Activated CD8-positive, alpha-beta T cell treated with anti-CD3 and anti-CD28 coated beads for 36 hours (primary cell): ENCODE results near the gene PPEF2. TPM values are rescaled to one million over a fixed set of nuclear protein-coding genes. Genes with fewer than 3 reads are reported as not detected.

Experiments used
- ATAC-seq: fragments of 200-7000 bp; cut with Tn5 transposase; one replicate; pipeline ENCODE4 v1.10.0; 2021; ENCODE audit warnings: mild to moderate bottlenecking, moderate library complexity
- CTCF ChIA-PET: fragments of 350-600 bp; sonication (Branson Sonifier 250); formaldehyde crosslinking; loops from one replicate; lab custom pipeline; 2021; ENCODE audit warnings: antibody characterized with exemption; lab: Charles Lee
- POLR2A ChIA-PET: fragments of 350-600 bp; sonication (Branson Sonifier 250); formaldehyde crosslinking; loops from one replicate; lab custom pipeline; 2021; ENCODE audit warnings: antibody characterized with exemption; lab: Charles Lee
- DNase-seq: peaks from one replicate; pipeline ENCODE4 v3.0.0-alpha.2; 2020
- H3K27ac Mint-ChIP-seq: one replicate; pipeline ENCODE4 v1.8.0; 2021; ENCODE audit warnings: mild to moderate bottlenecking, mixed read lengths
- H3K27me3 Mint-ChIP-seq: one replicate; pipeline ENCODE4 v1.8.0; 2021; ENCODE audit warnings: mixed read lengths
- H3K36me3 Mint-ChIP-seq: one replicate; pipeline ENCODE4 v1.8.0; 2021; ENCODE audit warnings: low read depth, mixed read lengths
- H3K4me1 Mint-ChIP-seq: one replicate; pipeline ENCODE4 v1.8.0; 2021; ENCODE audit warnings: low read depth, mixed read lengths
- H3K4me3 Mint-ChIP-seq: one replicate; pipeline ENCODE4 v1.8.0; 2021; ENCODE audit warnings: mild to moderate bottlenecking, moderate library complexity, mixed read lengths
- H3K9me3 Mint-ChIP-seq: one replicate; pipeline ENCODE4 v1.8.0; 2021; ENCODE audit warnings: mixed read lengths
- intact Hi-C: fragments of 100-400 bp; cut with micrococcal nuclease; formaldehyde crosslinking; loops from one replicate; pipeline ENCODE4 v1.10.0; 2022
- total RNA-seq, 2 experiments: library from RNA; stranded (reverse); gene quantifications; one replicate each; pipeline ENCODE4 v1.2.3, GENCODE V29; 2021
- TF ChIP-seq, protein P1 (sequence below): fragments of 200-600 bp; IDR thresholded peaks from one replicate; pipeline ENCODE4 v1.8.0; 2022; ENCODE audit warnings: antibody characterized with exemption, mild to moderate bottlenecking

The PPEF2 gene
- total RNA-seq, 2 experiments from 2014 or later: 0.11 to 0.25 TPM

DNA sequence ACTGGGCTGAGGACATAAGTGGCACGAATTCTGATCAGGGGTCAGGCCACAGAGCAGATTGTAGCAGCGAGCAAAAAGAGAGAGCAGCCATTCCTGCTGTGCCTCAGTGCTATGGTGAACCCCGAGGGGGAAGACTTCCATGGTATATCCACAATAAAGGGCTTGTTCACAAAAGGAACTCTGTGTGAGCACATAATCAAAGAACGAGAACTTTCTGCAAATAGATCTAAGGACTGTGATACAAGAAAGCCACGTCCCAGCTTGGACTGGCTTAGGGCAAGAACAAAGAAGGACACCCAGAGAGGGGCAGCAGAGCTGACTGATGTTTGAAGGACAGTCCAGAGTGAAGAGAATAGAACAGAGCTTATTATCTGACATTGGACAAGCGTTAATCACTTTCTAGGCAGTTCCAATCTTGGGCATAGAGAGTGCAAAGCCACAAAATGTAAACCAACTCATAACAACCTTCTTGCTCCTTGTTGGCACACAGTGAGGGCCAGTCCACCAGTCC, 24.0 kb downstream of the PPEF2 start:
- TF ChIP-seq, protein P1, sequence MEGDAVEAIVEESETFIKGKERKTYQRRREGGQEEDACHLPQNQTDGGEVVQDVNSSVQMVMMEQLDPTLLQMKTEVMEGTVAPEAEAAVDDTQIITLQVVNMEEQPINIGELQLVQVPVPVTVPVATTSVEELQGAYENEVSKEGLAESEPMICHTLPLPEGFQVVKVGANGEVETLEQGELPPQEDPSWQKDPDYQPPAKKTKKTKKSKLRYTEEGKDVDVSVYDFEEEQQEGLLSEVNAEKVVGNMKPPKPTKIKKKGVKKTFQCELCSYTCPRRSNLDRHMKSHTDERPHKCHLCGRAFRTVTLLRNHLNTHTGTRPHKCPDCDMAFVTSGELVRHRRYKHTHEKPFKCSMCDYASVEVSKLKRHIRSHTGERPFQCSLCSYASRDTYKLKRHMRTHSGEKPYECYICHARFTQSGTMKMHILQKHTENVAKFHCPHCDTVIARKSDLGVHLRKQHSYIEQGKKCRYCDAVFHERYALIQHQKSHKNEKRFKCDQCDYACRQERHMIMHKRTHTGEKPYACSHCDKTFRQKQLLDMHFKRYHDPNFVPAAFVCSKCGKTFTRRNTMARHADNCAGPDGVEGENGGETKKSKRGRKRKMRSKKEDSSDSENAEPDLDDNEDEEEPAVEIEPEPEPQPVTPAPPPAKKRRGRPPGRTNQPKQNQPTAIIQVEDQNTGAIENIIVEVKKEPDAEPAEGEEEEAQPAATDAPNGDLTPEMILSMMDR: no peak
- no peaks in the 10 kb centered on the region for H3K4me1 Mint-ChIP-seq
- no peak overlapping the region for H3K4me3 Mint-ChIP-seq
- ChIA-PET POLR2A (no interaction called here), CTCF (interaction anchor here (1.8 kb wide), 1 partner anchor 18 kb away, joined by 6 read pairs; no protein-coding TSS in a partner anchor)
- intact Hi-C loops: no loop called here
- H3K27ac Mint-ChIP-seq: no peak overlapping the region
- no peaks in the 10 kb centered on the region for H3K36me3 Mint-ChIP-seq
- DNase-seq: no peak
- no peaks in the 10 kb centered on the region for H3K27me3 Mint-ChIP-seq
- no peak for ATAC-seq
- H3K9me3 Mint-ChIP-seq: no peaks in the 10 kb centered on the region

DNA sequence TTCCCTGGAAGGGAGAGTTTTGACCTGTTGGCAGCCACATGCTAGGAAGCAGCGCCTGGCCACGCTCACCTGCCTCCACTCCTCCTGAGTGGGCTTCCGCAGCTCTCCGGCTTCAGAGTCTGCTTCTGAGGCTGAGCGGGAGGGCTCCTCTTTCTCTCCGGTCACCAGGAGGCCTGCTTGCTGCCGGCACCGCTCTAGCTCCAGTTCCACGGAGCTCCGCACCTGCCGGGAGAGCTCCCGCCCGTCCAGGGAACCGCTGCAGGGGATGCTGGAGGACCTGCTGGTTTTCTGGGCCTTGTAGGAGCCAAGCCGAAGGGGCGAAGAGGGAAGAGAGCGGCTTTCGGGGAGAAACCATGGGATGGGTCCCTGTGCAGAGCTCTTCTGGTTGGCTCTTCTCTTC, 26.0 kb downstream of the PPEF2 start:
- TF ChIP-seq, protein P1: no peak
- ATAC-seq: no peak
- ChIA-PET CTCF (interaction anchor here (1.0 to 1.1 kb wide), 2 partner anchors 20 to 21 kb away, joined by 3 to 5 read pairs; no protein-coding TSS in a partner anchor), POLR2A (no interaction called here)
- H3K9me3 Mint-ChIP-seq: no peaks in the 10 kb centered on the region
- H3K36me3 Mint-ChIP-seq: no peaks in the 10 kb centered on the region
- H3K4me3 Mint-ChIP-seq: no peak overlapping the region
- H3K27ac Mint-ChIP-seq: no peak overlapping the region
- DNase-seq: no peak
- intact Hi-C loops: no loop called here
- H3K27me3 Mint-ChIP-seq: no peaks in the 10 kb centered on the region
- no peaks in the 10 kb centered on the region for H3K4me1 Mint-ChIP-seq

DNA sequence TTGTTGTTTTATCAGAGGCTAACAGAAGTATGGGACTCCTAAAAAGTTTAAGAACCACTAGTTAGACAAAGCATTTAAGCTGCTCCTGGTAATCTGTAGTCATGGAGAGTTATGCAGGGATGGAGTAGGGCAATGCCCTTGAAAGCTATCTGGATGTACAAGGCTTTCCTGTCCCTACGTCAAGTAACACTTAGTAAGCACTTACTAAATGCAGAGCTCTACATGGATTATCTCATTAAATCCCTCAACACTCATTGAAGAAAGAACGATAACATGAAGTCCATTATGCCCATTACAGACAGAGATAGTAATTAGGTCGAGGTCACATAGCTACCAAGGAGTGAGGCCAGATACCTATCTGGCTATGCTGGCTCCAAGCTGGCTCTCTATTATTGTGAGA, 33.2 kb downstream of the PPEF2 start:
- Mint-ChIP-seq H3K9me3 (no peaks in the 10 kb centered on the region), H3K36me3 (no peaks in the 10 kb centered on the region), H3K27me3 (no peaks in the 10 kb centered on the region), H3K4me3 (no peak overlapping the region), H3K27ac (no peak overlapping the region), H3K4me1 (no peaks in the 10 kb centered on the region)
- ChIA-PET POLR2A (no interaction called here), CTCF (interaction anchor here (0.7 to 1.0 kb wide), 3 partner anchors 21 to 125 kb away, joined by 3 to 4 read pairs (median 4); no protein-coding TSS in a partner anchor)
- ATAC-seq (no peak), DNase-seq (no peak)
- TF ChIP-seq, protein P1: no peak
- intact Hi-C loops: no loop called here

DNA sequence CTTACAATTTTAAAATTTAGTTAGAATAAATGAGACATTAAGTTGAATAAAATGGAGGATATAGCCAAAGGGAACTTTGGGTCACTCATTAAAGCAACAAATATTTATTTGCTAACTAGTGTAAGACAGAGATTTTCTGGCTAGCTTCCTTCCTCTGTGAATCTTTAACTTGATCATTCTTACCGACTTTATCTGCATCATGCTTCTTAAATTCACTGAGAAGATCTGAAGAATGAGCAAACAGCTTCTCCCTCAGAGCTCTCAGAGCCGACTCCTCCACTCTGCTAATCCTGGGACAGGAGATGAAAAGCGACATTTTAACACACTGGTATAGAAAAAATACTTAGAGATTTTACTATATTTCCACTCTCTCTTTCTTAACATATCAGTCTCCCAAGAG, 35.1 kb downstream of the PPEF2 start:
- intact Hi-C loops: no loop called here
- Mint-ChIP-seq H3K27ac (no peak overlapping the region), H3K9me3 (peaks cover 3% of the 10 kb centered on the region), H3K27me3 (no peaks in the 10 kb centered on the region), H3K36me3 (no peaks in the 10 kb centered on the region), H3K4me3 (no peak overlapping the region), H3K4me1 (no peaks in the 10 kb centered on the region)
- CTCF ChIA-PET: interaction anchor here (1.5 kb wide), 1 partner anchor 19 kb away, joined by 7 read pairs; no protein-coding TSS in a partner anchor
- TF ChIP-seq, protein P1: no peak
- DNase-seq (no peak), ATAC-seq (no peak)
- POLR2A ChIA-PET: interaction anchor here (0.7 kb wide), 1 partner anchor 123 kb away, joined by 3 read pairs; no protein-coding TSS in a partner anchor

DNA sequence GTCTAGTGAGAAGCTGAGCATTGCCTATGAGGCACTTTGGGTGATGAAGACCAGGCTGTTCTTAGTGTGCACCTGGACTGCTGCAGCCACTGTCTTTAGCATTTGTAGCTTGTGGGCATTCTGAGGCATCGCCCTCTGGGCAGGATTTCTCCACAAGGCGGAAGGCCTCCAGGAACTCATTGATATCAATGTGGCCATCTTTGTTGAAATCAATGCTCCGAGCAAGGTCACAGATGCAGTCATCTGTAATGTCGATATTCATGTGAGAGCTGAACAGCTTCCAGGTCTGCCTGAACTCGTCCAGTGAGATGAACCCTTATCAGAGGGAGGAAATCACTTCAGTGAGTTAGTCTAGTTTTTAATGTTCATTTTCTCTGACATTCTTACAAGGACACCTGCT, 41.6 kb downstream of the PPEF2 start:
- Mint-ChIP-seq H3K4me3 (no peak overlapping the region), H3K4me1 (no peaks in the 10 kb centered on the region), H3K27me3 (no peaks in the 10 kb centered on the region), H3K36me3 (no peaks in the 10 kb centered on the region), H3K27ac (no peak overlapping the region), H3K9me3 (peaks cover 3% of the 10 kb centered on the region)
- ChIA-PET POLR2A (no interaction called here), CTCF (interaction anchor here (1.0 kb wide), 1 partner anchor 12 kb away, joined by 3 read pairs; no protein-coding TSS in a partner anchor)
- TF ChIP-seq, protein P1: no peak
- DNase-seq: no peak
- no peak for ATAC-seq
- intact Hi-C loops: no loop called here
